ENCODE results near the gene MTF1.

The MTF1 gene

GRCh38 chr1:37872692-37873091 is 13.3 kb upstream of the MTF1 start:
- Histone ChIP-seq H3K27me3 (ENCODE audit: control insufficient read depth in 5 of 5, insufficient read depth in 4 of 5, low read length in 5 of 5) (no peaks in the 10 kb centered on the region), H3K36me3 (ENCODE audit: control insufficient read depth in 5 of 5, insufficient read depth in 5 of 5, low read length in 5 of 5) (peaks cover 38 to 80% (median 73%) of the 10 kb centered on the region in 5 donors), H3K9ac (ENCODE audit: low read length in 5 of 5) (no peak overlapping the region), H3K4me1 (ENCODE audit: control insufficient read depth in 5 of 5, insufficient read depth in 5 of 5, low read length in 5 of 5) (no peaks in the 10 kb centered on the region), H3K9me3 (ENCODE audit: control insufficient read depth in 5 of 5, low read length in 5 of 5) (no peaks in the 10 kb centered on the region), H3K4me3 (ENCODE audit: low read depth in 1 of 5, low read length in 5 of 5) (no peak overlapping the region), H3K27ac (ENCODE audit: low read depth, low read length) (no peak overlapping the region)

GRCh38 chr1:37868466-37868865 is 9.1 kb upstream of the MTF1 start:
- Histone ChIP-seq H3K36me3 (ENCODE audit: control insufficient read depth in 5 of 5, insufficient read depth in 5 of 5, low read length in 5 of 5) (peaks cover 36 to 85% (median 69%) of the 10 kb centered on the region in 5 donors), H3K4me3 (ENCODE audit: low read depth in 1 of 5, low read length in 5 of 5) (no peak overlapping the region), H3K4me1 (ENCODE audit: control insufficient read depth in 5 of 5, insufficient read depth in 5 of 5, low read length in 5 of 5) (no peaks in the 10 kb centered on the region)

GRCh38 chr1:37867784-37868183 is 8.4 kb upstream of the MTF1 start:
- Histone ChIP-seq H3K4me3 (ENCODE audit: low read depth in 1 of 5, low read length in 5 of 5) (no peak overlapping the region), H3K4me1 (ENCODE audit: control insufficient read depth in 5 of 5, insufficient read depth in 5 of 5, low read length in 5 of 5) (no peaks in the 10 kb centered on the region), H3K27me3 (ENCODE audit: control insufficient read depth in 5 of 5, insufficient read depth in 4 of 5, low read length in 5 of 5) (no peaks in the 10 kb centered on the region), H3K9ac (ENCODE audit: low read length in 5 of 5) (no peak overlapping the region), H3K9me3 (ENCODE audit: control insufficient read depth in 5 of 5, low read length in 5 of 5) (no peaks in the 10 kb centered on the region), H3K27ac (ENCODE audit: low read depth, low read length) (no peak overlapping the region), H3K36me3 (ENCODE audit: control insufficient read depth in 5 of 5, insufficient read depth in 5 of 5, low read length in 5 of 5) (peaks cover 29 to 84% (median 65%) of the 10 kb centered on the region in 5 donors)

More at GRCh38 chr1:37868466-37868865, 9.1 kb upstream of the MTF1 start:
- H3K9ac ChIP-seq (ENCODE audit: low read length in 5 of 5): no peak overlapping the region
- no peak overlapping the region for H3K27ac ChIP-seq (ENCODE audit: low read depth, low read length)
- no peaks in the 10 kb centered on the region for H3K9me3 ChIP-seq (ENCODE audit: control insufficient read depth in 5 of 5, low read length in 5 of 5)
- no peaks in the 10 kb centered on the region for H3K27me3 ChIP-seq (ENCODE audit: control insufficient read depth in 5 of 5, insufficient read depth in 4 of 5, low read length in 5 of 5)

- no peak overlapping the region for H3K4me3 ChIP-seq (ENCODE audit: low read depth in 1 of 5, low read length in 5 of 5)
- no peak overlapping the region for H3K9ac ChIP-seq (ENCODE audit: low read length in 5 of 5)
- H3K4me1 ChIP-seq (ENCODE audit: control insufficient read depth in 5 of 5, insufficient read depth in 5 of 5, low read length in 5 of 5): no peaks in the 10 kb centered on the region
- H3K27ac ChIP-seq (ENCODE audit: low read depth, low read length): no peak overlapping the region
- no peaks in the 10 kb centered on the region for H3K9me3 ChIP-seq (ENCODE audit: control insufficient read depth in 5 of 5, low read length in 5 of 5)
- H3K27me3 ChIP-seq (ENCODE audit: control insufficient read depth in 5 of 5, insufficient read depth in 4 of 5, low read length in 5 of 5): no peaks in the 10 kb centered on the region
- peaks cover 29 to 85% (median 66%) of the 10 kb centered on the region in 5 donors for H3K36me3 ChIP-seq (ENCODE audit: control insufficient read depth in 5 of 5, insufficient read depth in 5 of 5, low read length in 5 of 5)
Observed at GRCh38 chr1:37866491-37866890, 7.1 kb upstream of the MTF1 start.

GRCh38 chr1:37865348-37866120 is 6.1 kb upstream of the MTF1 start:
- Histone ChIP-seq H3K27me3 (ENCODE audit: control insufficient read depth in 5 of 5, insufficient read depth in 4 of 5, low read length in 5 of 5) (no peaks in the 10 kb centered on the region), H3K4me1 (ENCODE audit: control insufficient read depth in 5 of 5, insufficient read depth in 5 of 5, low read length in 5 of 5) (peaks cover 0 to under 1% (median 0%) of the 10 kb centered on the region in 5 donors), H3K9ac (ENCODE audit: low read length in 5 of 5) (no peak overlapping the region), H3K27ac (ENCODE audit: low read depth, low read length) (no peak overlapping the region), H3K4me3 (ENCODE audit: low read depth in 1 of 5, low read length in 5 of 5) (no peak overlapping the region), H3K36me3 (ENCODE audit: control insufficient read depth in 5 of 5, insufficient read depth in 5 of 5, low read length in 5 of 5) (peaks cover 28 to 85% (median 64%) of the 10 kb centered on the region in 5 donors), H3K9me3 (ENCODE audit: control insufficient read depth in 5 of 5, low read length in 5 of 5) (no peaks in the 10 kb centered on the region)

GRCh38 chr1:37862330-37862729 is 2.9 kb upstream of the MTF1 start:
- Histone ChIP-seq H3K4me3 (ENCODE audit: low read depth in 1 of 5, low read length in 5 of 5) (no peak overlapping the region), H3K36me3 (ENCODE audit: control insufficient read depth in 5 of 5, insufficient read depth in 5 of 5, low read length in 5 of 5) (peaks cover 21 to 64% (median 46%) of the 10 kb centered on the region in 5 donors), H3K9me3 (ENCODE audit: control insufficient read depth in 5 of 5, low read length in 5 of 5) (no peaks in the 10 kb centered on the region), H3K4me1 (ENCODE audit: control insufficient read depth in 5 of 5, insufficient read depth in 5 of 5, low read length in 5 of 5) (peaks cover 6 to 23% (median 23%) of the 10 kb centered on the region in 5 donors), H3K27me3 (ENCODE audit: control insufficient read depth in 5 of 5, insufficient read depth in 4 of 5, low read length in 5 of 5) (no peaks in the 10 kb centered on the region), H3K27ac (ENCODE audit: low read depth, low read length) (no peak overlapping the region), H3K9ac (ENCODE audit: low read length in 5 of 5) (no peak overlapping the region)

GRCh38 chr1:37861151-37861550 is 1.8 kb upstream of the MTF1 start:
- Histone ChIP-seq H3K36me3 (ENCODE audit: control insufficient read depth in 5 of 5, insufficient read depth in 5 of 5, low read length in 5 of 5) (peaks cover 12 to 61% (median 44%) of the 10 kb centered on the region in 5 donors), H3K27ac (ENCODE audit: low read depth, low read length) (no peak overlapping the region), H3K4me3 (ENCODE audit: low read depth in 1 of 5, low read length in 5 of 5) (no peak overlapping the region), H3K27me3 (ENCODE audit: control insufficient read depth in 5 of 5, insufficient read depth in 4 of 5, low read length in 5 of 5) (no peaks in the 10 kb centered on the region), H3K9ac (ENCODE audit: low read length in 5 of 5) (no peak overlapping the region), H3K4me1 (ENCODE audit: control insufficient read depth in 5 of 5, insufficient read depth in 5 of 5, low read length in 5 of 5) (peaks cover 6 to 27% (median 23%) of the 10 kb centered on the region in 5 donors), H3K9me3 (ENCODE audit: control insufficient read depth in 5 of 5, low read length in 5 of 5) (no peaks in the 10 kb centered on the region)

- Histone ChIP-seq H3K4me3 (ENCODE audit: low read depth in 1 of 5, low read length in 5 of 5) (peak overlapping the region; percentile 17 to 99 (median 98)), H3K9ac (ENCODE audit: low read length in 5 of 5) (peak overlapping the region in 4 of 5 donors; percentile 38 to 99 (median 97)), H3K27ac (ENCODE audit: low read depth, low read length) (peak overlapping the region; percentile 91), H3K27me3 (ENCODE audit: control insufficient read depth in 5 of 5, insufficient read depth in 4 of 5, low read length in 5 of 5) (no peaks in the 10 kb centered on the region), H3K36me3 (ENCODE audit: control insufficient read depth in 5 of 5, insufficient read depth in 5 of 5, low read length in 5 of 5) (peaks cover 12 to 52% (median 37%) of the 10 kb centered on the region in 5 donors), H3K4me1 (ENCODE audit: control insufficient read depth in 5 of 5, insufficient read depth in 5 of 5, low read length in 5 of 5) (peaks cover 6 to 27% (median 23%) of the 10 kb centered on the region in 5 donors), H3K9me3 (ENCODE audit: control insufficient read depth in 5 of 5, low read length in 5 of 5) (no peaks in the 10 kb centered on the region)
Observed at GRCh38 chr1:37860346-37860666, 914 bp upstream of the MTF1 start.

GRCh38 chr1:37858931-37859506 is 373 bp downstream of the MTF1 start:
- H3K36me3 ChIP-seq (ENCODE audit: control insufficient read depth in 5 of 5, insufficient read depth in 5 of 5, low read length in 5 of 5): peaks cover 9 to 46% (median 33%) of the 10 kb centered on the region in 5 donors
- H3K4me1 ChIP-seq (ENCODE audit: control insufficient read depth in 5 of 5, insufficient read depth in 5 of 5, low read length in 5 of 5): peaks cover 6 to 27% (median 23%) of the 10 kb centered on the region in 5 donors
- H3K27me3 ChIP-seq (ENCODE audit: control insufficient read depth in 5 of 5, insufficient read depth in 4 of 5, low read length in 5 of 5): no peaks in the 10 kb centered on the region
- H3K27ac ChIP-seq (ENCODE audit: low read depth, low read length): peak overlapping the region; percentile 91
- peak overlapping the region; percentile 86 to 99 (median 98) for H3K4me3 ChIP-seq (ENCODE audit: low read depth in 1 of 5, low read length in 5 of 5)
- H3K9me3 ChIP-seq (ENCODE audit: control insufficient read depth in 5 of 5, low read length in 5 of 5): no peaks in the 10 kb centered on the region
- peak overlapping the region; percentile 82 to 99 (median 96) for H3K9ac ChIP-seq (ENCODE audit: low read length in 5 of 5)

- H3K36me3 ChIP-seq (ENCODE audit: control insufficient read depth in 5 of 5, insufficient read depth in 5 of 5, low read length in 5 of 5): peaks cover 4 to 17% (median 13%) of the 10 kb centered on the region in 5 donors
- H3K4me3 ChIP-seq (ENCODE audit: low read depth in 1 of 5, low read length in 5 of 5): no peak overlapping the region
- H3K9me3 ChIP-seq (ENCODE audit: control insufficient read depth in 5 of 5, low read length in 5 of 5): no peaks in the 10 kb centered on the region
- no peaks in the 10 kb centered on the region for H3K27me3 ChIP-seq (ENCODE audit: control insufficient read depth in 5 of 5, insufficient read depth in 4 of 5, low read length in 5 of 5)
- no peak overlapping the region for H3K9ac ChIP-seq (ENCODE audit: low read length in 5 of 5)
- H3K4me1 ChIP-seq (ENCODE audit: control insufficient read depth in 5 of 5, insufficient read depth in 5 of 5, low read length in 5 of 5): peaks cover 7 to 44% (median 39%) of the 10 kb centered on the region in 5 donors
- H3K27ac ChIP-seq (ENCODE audit: low read depth, low read length): no peak overlapping the region
Observed at GRCh38 chr1:37854406-37854805, 5.0 kb downstream of the MTF1 start.

All from subcutaneous abdominal adipose tissue (tissue), 5 donors.